SK-N-SH (cell line): ENCODE measurements around the gene SNX10. TPM values are rescaled to one million over a fixed set of nuclear protein-coding genes. Genes with fewer than 3 reads are reported as not detected.
A peak's percentile ranks its signal among the peaks of the same experiment; 100 is the strongest.

Experiments used
- CTCF ChIA-PET: fragments of 300-600, 350-600 bp; formaldehyde crosslinking; extraction: SDS; loops from one replicate; lab custom pipeline; 2021; lab: Yijun Ruan, JAX
- POLR2A ChIA-PET: fragments of 350-600 bp; sonication (Branson Sonifier 250); formaldehyde crosslinking; extraction: SDS; loops from one replicate; lab custom pipeline; 2020; ENCODE audit warnings: antibody characterized with exemption, inconsistent platforms; lab: Yijun Ruan, JAX
- DNase-seq: peaks from one replicate; pipeline ENCODE4 v3.0.0; 2012
- H2AFZ ChIP-seq: fragments of 200-600 bp; sonication (generic); 2 replicates; pipeline ENCODE4 v1.8.1; 2016; ENCODE audit warnings: antibody characterized with exemption, mild to moderate bottlenecking, low read depth
- H3F3A ChIP-seq: fragments of 200-600 bp; sonication (generic); replicated peaks from 2 replicates; pipeline ENCODE3; 2016; ENCODE audit warnings: antibody characterized with exemption, mild to moderate bottlenecking; ENCODE audit not compliant: insufficient read depth
- H3K27ac ChIP-seq, 2 experiments: fragments of 200-500 bp in 1 of 2; fragments of 200-600 bp in 1 of 2; sonication (Bioruptor generic) in 1 of 2; sonication (generic), shearing (Covaris generic) in 1 of 2; 2 replicates each; pipeline versions ENCODE4 v1.5.1 to v1.6.1; 2014 to 2016; ENCODE audit warnings: low read depth in 2 of 2, inconsistent platforms in 1 of 2, low read length in 1 of 2, mild to moderate bottlenecking in 1 of 2, mixed read lengths in 1 of 2
- H3K27me3 ChIP-seq: fragments of 200-600 bp; sonication (generic), shearing (Covaris generic); 2 replicates; pipeline ENCODE4 v1.6.1; 2016; ENCODE audit warnings: mixed run types; ENCODE audit not compliant: insufficient read depth
- H3K36me3 ChIP-seq, 2 experiments: fragments of 200-500 bp in 1 of 2; fragments of 200-600 bp in 1 of 2; sonication (Bioruptor generic) in 1 of 2; sonication (generic) in 1 of 2; replicated peaks in 1 of 2; 2 replicates each; pipeline versions ENCODE3 to v1.5.1; 2014 to 2016; ENCODE audit warnings: low read length in 1 of 2, mild to moderate bottlenecking in 1 of 2; ENCODE audit not compliant: insufficient read depth in 2 of 2, control insufficient read depth in 1 of 2
- H3K4me1 ChIP-seq, 2 experiments: fragments of 200-500 bp in 1 of 2; fragments of 200-600 bp in 1 of 2; sonication (Bioruptor generic) in 1 of 2; sonication (generic), shearing (Covaris generic) in 1 of 2; 2 replicates each; pipeline versions ENCODE4 v1.5.1 to v1.6.1; 2014 to 2016; ENCODE audit warnings: low read depth in 1 of 2, low read length in 1 of 2, mixed run types in 1 of 2; ENCODE audit not compliant: insufficient read depth in 2 of 2, control insufficient read depth in 1 of 2
- H3K4me2 ChIP-seq: fragments of 200-600 bp; sonication (generic), shearing (Covaris generic); 2 replicates; pipeline ENCODE4 v1.6.1; 2017; ENCODE audit warnings: mixed run types
- H3K4me3 ChIP-seq, 2 experiments: fragments of 200-500 bp in 1 of 2; fragments of 200-600 bp in 1 of 2; sonication (Bioruptor generic) in 1 of 2; sonication (generic), shearing (Covaris generic) in 1 of 2; 2 replicates each; pipeline versions ENCODE4 v1.5.1 to v1.8.1; 2014 to 2016; ENCODE audit warnings: low read depth in 2 of 2, inconsistent platforms in 1 of 2, low read length in 1 of 2, mild to moderate bottlenecking in 1 of 2, mixed read lengths in 1 of 2, moderate library complexity in 1 of 2
- H3K79me2 ChIP-seq: fragments of 200-600 bp; sonication (generic); 2 replicates; pipeline ENCODE4 v1.8.1; 2017; ENCODE audit warnings: mild to moderate bottlenecking; ENCODE audit not compliant: insufficient read depth
- H3K9ac ChIP-seq: fragments of 200-600 bp; sonication (generic); 2 replicates; pipeline ENCODE4 v1.6.1; 2017; ENCODE audit warnings: mixed run types
- H3K9me2 ChIP-seq: fragments of 200-600 bp; sonication (generic); 2 replicates; pipeline ENCODE4 v1.6.1; 2017; ENCODE audit warnings: mixed run types
- H3K9me3 ChIP-seq: fragments of 200-600 bp; sonication (generic); 2 replicates; pipeline ENCODE4 v1.6.1; 2017; ENCODE audit warnings: mixed run types, mild to moderate bottlenecking, moderate library complexity
- H4K20me1 ChIP-seq: fragments of 200-600 bp; sonication (generic); 2 replicates; pipeline ENCODE4 v1.6.1; 2017; ENCODE audit warnings: mild to moderate bottlenecking, mixed run types; ENCODE audit not compliant: insufficient read depth
- EZH2phosphoT487 ChIP-seq: fragments of 200-600 bp; sonication (generic); IDR thresholded peaks from 2 replicates; pipeline ENCODE4 v1.6.1; 2017; ENCODE audit warnings: low read depth, mixed run types, mild to moderate bottlenecking, antibody characterized with exemption, moderate library complexity, borderline replicate concordance
- FOXM1 ChIP-seq: IDR thresholded peaks from 2 replicates; pipeline ENCODE4 v1.4.0; 2012; ENCODE audit warnings: low read depth, mild to moderate bottlenecking
- NRF1 ChIP-seq: IDR thresholded peaks from 2 replicates; pipeline ENCODE4 v1.6.1; 2012; ENCODE audit warnings: low read depth, mild to moderate bottlenecking, low read length
- RAD21 ChIP-seq: IDR thresholded peaks from 2 replicates; pipeline ENCODE4 v1.6.1; 2012; ENCODE audit warnings: mild to moderate bottlenecking, low read length
- RCOR1 ChIP-seq: fragments of 150-350 bp; IDR thresholded peaks from 2 replicates; pipeline ENCODE4 v1.6.1; 2017; ENCODE audit warnings: antibody characterized with exemption, low read length
- SIN3A ChIP-seq: IDR thresholded peaks from 2 replicates; pipeline ENCODE4 v1.6.1; 2012; ENCODE audit warnings: low read depth, mild to moderate bottlenecking, low read length, moderate library complexity, borderline replicate concordance
- WGBS: methylation state at CpG from one replicate; pipeline ENCODE4 v1.1.6; 2017; ENCODE audit warnings: low lambda C conversion rate; 5-methylcytosine and 5-hydroxymethylcytosine counted together
- polyA plus RNA-seq, 3 experiments: library from polyadenylated mRNA; depleted of rRNA; stranded (reverse); fragments of >200 nt; gene quantifications; 2 replicates each; pipeline ENCODE4 v1.2.3, GENCODE V29; 2012
- TF ChIP-seq, protein P1 (sequence below): fragments of 200-600 bp; sonication (generic); IDR thresholded peaks from 2 replicates; pipeline ENCODE4 v1.6.1; 2017; ENCODE audit warnings: antibody characterized with exemption, mild to moderate bottlenecking, moderate library complexity
- TF ChIP-seq, protein P2 (sequence below): IDR thresholded peaks from 2 replicates; pipeline ENCODE4 v1.4.0; 2012; ENCODE audit warnings: low read depth, borderline replicate concordance
- TF ChIP-seq, protein P3 (sequence below): IDR thresholded peaks from 2 replicates; pipeline ENCODE4 v1.4.0; 2012; ENCODE audit warnings: low read depth

SNX10 gene
- polyA plus RNA-seq, 1 of the 3 experiments (the other 2 are of a cell fraction): 0.02 TPM

DNA sequence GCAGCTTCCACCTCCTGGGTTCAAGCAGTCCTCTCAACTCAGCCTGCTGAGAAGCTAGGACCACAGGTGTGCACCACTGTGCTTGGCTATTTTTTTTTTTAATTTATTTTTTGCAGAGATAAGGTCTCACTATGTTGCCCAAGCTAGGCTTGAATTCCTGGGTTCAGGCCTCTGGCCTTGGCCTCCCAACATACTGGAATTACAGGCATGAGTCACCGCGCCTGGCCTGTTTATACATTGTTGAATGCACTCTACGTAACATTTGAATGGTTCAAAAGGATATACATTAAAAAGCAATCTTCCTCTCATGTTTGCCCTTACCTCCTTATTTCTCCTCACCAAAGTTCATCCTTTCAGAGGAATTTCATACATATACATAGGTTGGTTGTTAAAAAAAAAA, 7.2 kb upstream of the SNX10 start:
- Histone ChIP-seq H3F3A (no peaks in the 10 kb centered on the region), H3K9me3 (no peaks in the 10 kb centered on the region), H2AFZ (no peak overlapping the region), H3K9me2 (no peaks in the 10 kb centered on the region), H3K4me2 (no peak overlapping the region), H4K20me1 (no peaks in the 10 kb centered on the region), H3K36me3 (no peaks in the 10 kb centered on the region), H3K79me2 (no peaks in the 10 kb centered on the region), H3K4me3 (no peak overlapping the region), H3K27ac (no peak overlapping the region), H3K4me1 (no peaks in the 10 kb centered on the region), H3K27me3 (no peaks in the 10 kb centered on the region), H3K9ac (no peak overlapping the region)
- 91% methylated on average over 3 of the region's 3 CpGs for WGBS
- TF ChIP-seq, protein P1, sequence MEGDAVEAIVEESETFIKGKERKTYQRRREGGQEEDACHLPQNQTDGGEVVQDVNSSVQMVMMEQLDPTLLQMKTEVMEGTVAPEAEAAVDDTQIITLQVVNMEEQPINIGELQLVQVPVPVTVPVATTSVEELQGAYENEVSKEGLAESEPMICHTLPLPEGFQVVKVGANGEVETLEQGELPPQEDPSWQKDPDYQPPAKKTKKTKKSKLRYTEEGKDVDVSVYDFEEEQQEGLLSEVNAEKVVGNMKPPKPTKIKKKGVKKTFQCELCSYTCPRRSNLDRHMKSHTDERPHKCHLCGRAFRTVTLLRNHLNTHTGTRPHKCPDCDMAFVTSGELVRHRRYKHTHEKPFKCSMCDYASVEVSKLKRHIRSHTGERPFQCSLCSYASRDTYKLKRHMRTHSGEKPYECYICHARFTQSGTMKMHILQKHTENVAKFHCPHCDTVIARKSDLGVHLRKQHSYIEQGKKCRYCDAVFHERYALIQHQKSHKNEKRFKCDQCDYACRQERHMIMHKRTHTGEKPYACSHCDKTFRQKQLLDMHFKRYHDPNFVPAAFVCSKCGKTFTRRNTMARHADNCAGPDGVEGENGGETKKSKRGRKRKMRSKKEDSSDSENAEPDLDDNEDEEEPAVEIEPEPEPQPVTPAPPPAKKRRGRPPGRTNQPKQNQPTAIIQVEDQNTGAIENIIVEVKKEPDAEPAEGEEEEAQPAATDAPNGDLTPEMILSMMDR: no peak
- TF ChIP-seq, protein P2, sequence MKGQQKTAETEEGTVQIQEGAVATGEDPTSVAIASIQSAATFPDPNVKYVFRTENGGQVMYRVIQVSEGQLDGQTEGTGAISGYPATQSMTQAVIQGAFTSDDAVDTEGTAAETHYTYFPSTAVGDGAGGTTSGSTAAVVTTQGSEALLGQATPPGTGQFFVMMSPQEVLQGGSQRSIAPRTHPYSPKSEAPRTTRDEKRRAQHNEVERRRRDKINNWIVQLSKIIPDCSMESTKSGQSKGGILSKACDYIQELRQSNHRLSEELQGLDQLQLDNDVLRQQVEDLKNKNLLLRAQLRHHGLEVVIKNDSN: no peak
- TF ChIP-seq RCOR1 (no peak), SIN3A (no peak), EZH2phosphoT487 (no peak), FOXM1 (no peak)
- TF ChIP-seq, protein P3, sequence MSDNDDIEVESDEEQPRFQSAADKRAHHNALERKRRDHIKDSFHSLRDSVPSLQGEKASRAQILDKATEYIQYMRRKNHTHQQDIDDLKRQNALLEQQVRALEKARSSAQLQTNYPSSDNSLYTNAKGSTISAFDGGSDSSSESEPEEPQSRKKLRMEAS: no peak
- ChIA-PET CTCF (interaction anchor here (0.7 to 1.9 kb wide), 10 partner anchors 16 to 392 kb away, joined by 3 to 8 read pairs (median 3); no protein-coding TSS in a partner anchor), POLR2A (interaction anchor here (0.5 to 0.7 kb wide), 2 partner anchors 68 to 84 kb away, joined by 3 to 4 read pairs; no protein-coding TSS in a partner anchor)
- DNase-seq: no peak

DNA sequence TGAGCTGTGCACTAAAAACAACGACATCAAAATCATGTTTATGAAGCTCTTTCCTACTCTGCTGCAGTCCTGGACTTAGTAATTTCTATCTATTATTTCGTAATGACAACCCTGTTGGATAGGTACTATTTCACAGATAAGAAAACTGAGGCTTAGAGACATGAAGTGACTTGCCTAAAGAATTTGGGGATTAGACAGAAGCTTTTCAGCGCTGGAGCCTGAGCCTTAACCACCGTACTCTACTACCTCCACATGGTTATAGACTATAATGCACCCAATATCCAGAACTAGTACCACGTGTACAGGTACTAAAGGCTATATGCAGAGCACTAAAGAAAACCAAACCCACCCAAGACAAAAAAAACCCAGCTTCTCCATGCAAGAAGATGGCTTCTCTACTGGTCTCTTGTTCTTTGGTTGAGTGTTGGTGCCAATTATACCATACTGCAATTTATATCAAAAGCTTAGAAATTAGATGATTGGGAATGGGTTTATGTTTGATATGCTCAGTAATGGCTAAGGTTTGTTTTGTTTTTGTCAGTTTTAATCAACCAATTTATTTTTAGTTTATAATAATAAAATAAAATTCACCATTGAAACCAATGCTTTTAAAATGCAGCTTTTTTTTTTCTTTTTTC, 6.5 kb upstream of the SNX10 start:
- H3K36me3 ChIP-seq: no peaks in the 10 kb centered on the region
- H3K4me1 ChIP-seq: no peaks in the 10 kb centered on the region
- H3K79me2 ChIP-seq: no peaks in the 10 kb centered on the region
- H3K9me3 ChIP-seq: no peaks in the 10 kb centered on the region
- WGBS: 54% methylated on average over 5 of the region's 5 CpGs
- H3K4me2 ChIP-seq: no peak overlapping the region
- H2AFZ ChIP-seq: no peak overlapping the region
- no peaks in the 10 kb centered on the region for H3F3A ChIP-seq
- no peaks in the 10 kb centered on the region for H4K20me1 ChIP-seq
- no peaks in the 10 kb centered on the region for H3K9me2 ChIP-seq
- DNase-seq: peak; percentile 42
- ChIA-PET POLR2A (no interaction called here), CTCF (interaction anchor here (0.7 to 1.9 kb wide), 12 partner anchors 17 to 393 kb away, joined by 3 to 8 read pairs (median 3); no protein-coding TSS in a partner anchor)
- peak; percentile 49 for TF ChIP-seq RAD21
- no peak for TF ChIP-seq NRF1
- TF ChIP-seq, protein P1: peak; percentile 35
- H3K27me3 ChIP-seq: no peaks in the 10 kb centered on the region
- no peak overlapping the region for H3K9ac ChIP-seq
- no peak overlapping the region for H3K27ac ChIP-seq
- H3K4me3 ChIP-seq: no peak overlapping the region
